Trophoblast cell (in vitro differentiated cells and primary cell): ENCODE data around the gene ZNF207.
"Not testable (repeated sequence)": the region's sequence is repeated elsewhere in the genome, so short reads cannot be mapped to it uniquely, and the experiment has no call there.

Source experiments
- DNase-seq, 2 donors: peaks; one replicate each; pipeline ENCODE4 v3.0.0-alpha.2; 2016
- H2AFZ ChIP-seq: 2 replicates; pipeline ENCODE4 v1.6.1; 2013; ENCODE audit warnings: low read length, moderate library complexity, mild to moderate bottlenecking; ENCODE audit not compliant: insufficient read depth, poor library complexity
- H2AK5ac ChIP-seq: 2 replicates; pipeline ENCODE4 v1.6.1; 2013; ENCODE audit warnings: mild to moderate bottlenecking, low read length
- H2BK120ac ChIP-seq: 2 replicates; pipeline ENCODE4 v1.6.1; 2013; ENCODE audit warnings: low read length, mild to moderate bottlenecking, moderate library complexity; ENCODE audit not compliant: insufficient read depth, poor library complexity
- H2BK12ac ChIP-seq: 2 replicates; pipeline ENCODE4 v1.6.1; 2013; ENCODE audit warnings: mild to moderate bottlenecking, low read length, moderate library complexity
- H2BK5ac ChIP-seq: 2 replicates; pipeline ENCODE4 v1.6.1; 2013; ENCODE audit warnings: low read length, low read depth, moderate library complexity, mild to moderate bottlenecking; ENCODE audit not compliant: poor library complexity
- H3K14ac ChIP-seq: 2 replicates; pipeline ENCODE4 v1.6.1; 2013; ENCODE audit warnings: mild to moderate bottlenecking, low read length
- H3K18ac ChIP-seq: 2 replicates; pipeline ENCODE4 v1.6.1; 2013; ENCODE audit warnings: mild to moderate bottlenecking, low read length
- H3K23ac ChIP-seq: 2 replicates; pipeline ENCODE4 v1.6.1; 2013; ENCODE audit warnings: low read length
- H3K27ac ChIP-seq: 2 replicates; pipeline ENCODE4 v1.5.1; 2013; ENCODE audit warnings: low read depth, mild to moderate bottlenecking, inconsistent platforms, low read length, moderate library complexity
- H3K27me3 ChIP-seq: 2 replicates; pipeline ENCODE4 v1.6.1; 2013; ENCODE audit warnings: inconsistent platforms, mild to moderate bottlenecking, low read length, moderate library complexity; ENCODE audit not compliant: insufficient read depth
- H3K36me3 ChIP-seq, 2 experiments: 1 replicate in 1 of 2; 2 replicates in 1 of 2; pipeline ENCODE4 v1.6.1; 2013; ENCODE audit warnings: low read length in 2 of 2, mild to moderate bottlenecking in 2 of 2, moderate library complexity in 1 of 2; ENCODE audit not compliant: insufficient read depth in 2 of 2, control insufficient read depth in 1 of 2
- H3K4ac ChIP-seq: 2 replicates; pipeline ENCODE4 v1.6.1; 2013; ENCODE audit warnings: low read depth, mild to moderate bottlenecking, low read length, moderate library complexity
- H3K4me1 ChIP-seq, 2 experiments: 1 replicate in 1 of 2; 2 replicates in 1 of 2; pipeline ENCODE4 v1.6.1; 2013; ENCODE audit warnings: low read length in 2 of 2, mild to moderate bottlenecking in 2 of 2, moderate library complexity in 1 of 2; ENCODE audit not compliant: insufficient read depth in 2 of 2, control insufficient read depth in 1 of 2
- H3K4me2 ChIP-seq: 2 replicates; pipeline ENCODE4 v1.6.1; 2013; ENCODE audit warnings: inconsistent platforms, mild to moderate bottlenecking, low read length, moderate library complexity
- H3K4me3 ChIP-seq: 2 replicates; pipeline ENCODE4 v1.5.1; 2013; ENCODE audit warnings: mild to moderate bottlenecking, low read depth, low read length, inconsistent platforms
- H3K79me1 ChIP-seq: one replicate; pipeline ENCODE4 v1.6.1; 2013; ENCODE audit warnings: low read length
- H3K79me2 ChIP-seq: 2 replicates; pipeline ENCODE4 v1.6.1; 2013; ENCODE audit warnings: low read length, mild to moderate bottlenecking; ENCODE audit not compliant: control insufficient read depth, insufficient read depth, poor library complexity
- H3K9ac ChIP-seq: 2 replicates; pipeline ENCODE4 v1.6.1; 2013; ENCODE audit warnings: mild to moderate bottlenecking, low read length
- H3K9me3 ChIP-seq: 2 replicates; pipeline ENCODE4 v1.6.1; 2013; ENCODE audit warnings: low read depth, mild to moderate bottlenecking, control low read depth, inconsistent platforms, low read length; ENCODE audit not compliant: insufficient read depth
- H4K12ac ChIP-seq: 2 replicates; pipeline ENCODE4 v1.6.1; 2013; ENCODE audit warnings: low read depth, mild to moderate bottlenecking, low read length, moderate library complexity
- H4K8ac ChIP-seq: 2 replicates; pipeline ENCODE4 v1.6.1; 2013; ENCODE audit warnings: low read depth, mild to moderate bottlenecking, low read length, moderate library complexity
- H4K91ac ChIP-seq: one replicate; pipeline ENCODE4 v1.6.1; 2013; ENCODE audit warnings: low read depth, mild to moderate bottlenecking, low read length, moderate library complexity
- WGBS: extraction: QIAGEN DNeasy Blood & Tissue Kit; methylation state at CpG from one replicate; pipeline ENCODE4 v1.1.7; 2013; ENCODE audit warnings: missing lambda C conversion rate; ENCODE audit not compliant: insufficient read length, insufficient coverage; ENCODE audit errors: extremely low coverage; 5-methylcytosine and 5-hydroxymethylcytosine counted together

ZNF207 gene

DNA sequence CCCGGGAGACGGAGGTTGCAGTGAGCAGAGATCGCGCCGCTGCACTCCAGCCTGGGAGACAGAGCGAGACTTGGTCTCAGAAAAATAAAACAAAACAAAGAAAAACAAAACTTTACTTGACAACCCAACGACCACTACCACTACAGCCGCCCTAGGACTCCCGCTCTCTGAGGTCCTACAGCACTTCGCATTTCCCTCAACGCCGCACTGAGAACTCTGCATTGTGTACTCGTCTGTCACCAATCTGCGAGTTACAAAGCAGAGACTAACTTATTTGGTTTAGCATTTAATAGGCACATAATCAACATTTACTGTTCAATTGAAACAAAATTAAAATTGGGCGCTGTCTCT is 479 bp upstream of the ZNF207 start:
- peaks cover 3 to 6% of the 10 kb centered on the region in 2 experiments for H3K4me1 ChIP-seq
- H3K4me3 ChIP-seq: peak overlapping the region; percentile 73
- peak in 1 of 2 donors; percentile 57 for DNase-seq
- no peak overlapping the region for H2AFZ ChIP-seq
- H4K8ac ChIP-seq: peak overlapping the region; percentile 90
- peak overlapping the region; percentile 50 for H3K27ac ChIP-seq
- H3K14ac ChIP-seq: peak overlapping the region; percentile 71
- H3K79me1 ChIP-seq: peaks cover 8% of the 10 kb centered on the region
- H2BK12ac ChIP-seq: no peak overlapping the region
- peak overlapping the region; percentile 63 for H2AK5ac ChIP-seq
- H4K12ac ChIP-seq: peak overlapping the region; percentile 67
- peak overlapping the region; percentile 69 for H3K4ac ChIP-seq
- no peak overlapping the region for H2BK120ac ChIP-seq
- peaks cover 18% of the 10 kb centered on the region for H3K79me2 ChIP-seq
- H3K27me3 ChIP-seq: no peaks in the 10 kb centered on the region
- peaks cover 11 to 15% of the 10 kb centered on the region in 2 experiments for H3K36me3 ChIP-seq
- peak overlapping the region; percentile 79 for H3K9ac ChIP-seq
- H3K18ac ChIP-seq: peak overlapping the region; percentile 64
- no CpG with 5 or more reads among the region's 15 CpGs for WGBS
- no peak overlapping the region for H3K23ac ChIP-seq
- H3K4me2 ChIP-seq: peak overlapping the region; percentile 78
- no peaks in the 10 kb centered on the region for H3K9me3 ChIP-seq
- peak overlapping the region; percentile 38 for H2BK5ac ChIP-seq
- H4K91ac ChIP-seq: peak overlapping the region; percentile 93

GRCh38 chr17:32350666-32351418 is 885 bp downstream of the ZNF207 start:
- no peak overlapping the region for H3K23ac ChIP-seq
- H3K4me1 ChIP-seq: peaks cover 3 to 6% of the 10 kb centered on the region in 2 experiments
- H3K9me3 ChIP-seq: no peaks in the 10 kb centered on the region
- H3K4ac ChIP-seq: peak overlapping the region; percentile 100
- H3K4me3 ChIP-seq: peak overlapping the region; percentile 90
- H2AK5ac ChIP-seq: peak overlapping the region; percentile 97
- H4K91ac ChIP-seq: peak overlapping the region; percentile 92
- H3K79me1 ChIP-seq: peaks cover 8% of the 10 kb centered on the region
- WGBS: no CpG with 5 or more reads among the region's 20 CpGs
- H3K9ac ChIP-seq: peak overlapping the region; percentile 98
- peak overlapping the region; percentile 87 for H4K8ac ChIP-seq
- peak overlapping the region; percentile 78 for H3K4me2 ChIP-seq
- peak overlapping the region; percentile 87 for H2BK120ac ChIP-seq
- H3K18ac ChIP-seq: peak overlapping the region; percentile 94
- no peak overlapping the region for H2BK12ac ChIP-seq
- peak overlapping the region; percentile 84 for H2BK5ac ChIP-seq
- peaks cover 25% of the 10 kb centered on the region for H3K79me2 ChIP-seq
- no peaks in the 10 kb centered on the region for H3K27me3 ChIP-seq
- peak overlapping the region; percentile 56 for H4K12ac ChIP-seq
- H2AFZ ChIP-seq: peak overlapping the region; percentile 89
- DNase-seq: peak; percentile 65 to 81
- peak overlapping the region; percentile 99 for H3K14ac ChIP-seq
- peaks cover 22 to 23% of the 10 kb centered on the region in 2 experiments for H3K36me3 ChIP-seq
- H3K27ac ChIP-seq: peak overlapping the region; percentile 86

DNA sequence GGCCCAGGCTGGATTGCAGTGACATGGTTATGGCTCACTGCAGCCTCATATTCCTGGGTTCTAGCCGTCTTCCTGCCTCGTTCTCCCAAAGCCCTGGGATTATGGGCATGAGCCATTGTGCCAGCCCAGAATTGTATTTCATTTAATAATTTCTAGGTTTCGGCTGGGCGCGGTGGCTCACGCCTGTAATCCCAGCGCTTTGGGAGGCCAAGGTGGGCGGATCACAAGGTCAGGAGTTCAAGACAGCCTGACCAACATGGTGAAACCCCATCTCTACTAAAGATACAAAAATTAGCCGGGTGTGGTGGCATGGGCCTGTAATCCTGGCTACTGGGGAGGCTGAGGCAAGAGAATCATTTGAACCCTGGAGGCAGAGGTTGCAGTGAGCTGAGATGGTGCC is 2.8 kb downstream of the ZNF207 start:
- H3K18ac ChIP-seq, H4K91ac ChIP-seq, H3K23ac ChIP-seq, H2AK5ac ChIP-seq, H3K4me1 ChIP-seq, H3K27me3 ChIP-seq, H2AFZ ChIP-seq, H2BK5ac ChIP-seq, H3K4me3 ChIP-seq, H3K27ac ChIP-seq, H3K9me3 ChIP-seq, H2BK120ac ChIP-seq, H2BK12ac ChIP-seq, H3K79me1 ChIP-seq, DNase-seq, H4K12ac ChIP-seq, H4K8ac ChIP-seq, H3K14ac ChIP-seq, H3K9ac ChIP-seq: not testable (repeated sequence)
- Histone ChIP-seq H3K4ac (peak overlapping the region; percentile 77), H3K4me2 (peak overlapping the region; percentile 17), H3K79me2 (peaks cover 26% of the 10 kb centered on the region), H3K36me3 (peaks cover 30 to 31% of the 10 kb centered on the region in 2 experiments)
- WGBS: no CpG with 5 or more reads among the region's 9 CpGs

DNA sequence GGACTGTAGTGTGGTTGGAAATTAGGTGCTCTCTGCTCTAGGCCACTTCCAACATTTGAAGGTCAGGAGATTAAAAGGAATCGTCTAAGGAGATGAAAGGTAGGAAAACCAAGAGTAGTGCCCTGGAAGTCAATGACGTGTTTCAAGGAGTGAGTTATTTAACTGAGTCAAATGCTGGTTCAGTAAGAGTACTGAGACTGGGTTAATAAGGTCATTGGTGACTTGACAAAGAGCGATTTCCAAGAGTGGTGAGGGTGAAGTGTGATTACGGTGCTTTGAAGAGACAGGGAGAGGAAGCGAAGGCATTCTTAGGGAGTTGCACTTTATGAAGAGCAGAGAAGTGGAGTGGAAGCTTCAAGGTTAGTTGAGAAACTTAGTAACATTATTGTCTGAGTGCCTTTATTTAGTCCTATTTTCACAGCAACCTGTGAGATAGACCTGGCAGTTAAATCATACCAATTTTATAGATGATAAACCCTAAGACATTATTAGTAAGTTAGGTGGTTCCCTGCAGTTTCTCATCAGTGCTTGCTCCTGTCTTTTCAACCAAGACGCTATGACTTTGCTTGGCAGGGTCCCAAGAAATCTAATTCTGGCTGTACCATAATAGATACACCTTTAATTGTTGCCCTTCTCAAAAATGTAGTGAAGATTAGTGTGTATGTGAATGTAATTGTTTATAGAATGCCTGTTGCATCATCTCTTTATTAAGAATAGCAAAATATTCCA is 5.9 kb downstream of the ZNF207 start:
- H2AK5ac ChIP-seq: no peak overlapping the region
- peaks cover 22% of the 10 kb centered on the region for H3K79me2 ChIP-seq
- H4K8ac ChIP-seq: no peak overlapping the region
- H3K23ac ChIP-seq: no peak overlapping the region
- no peak overlapping the region for H2BK12ac ChIP-seq
- H3K79me1 ChIP-seq: no peaks in the 10 kb centered on the region
- no peak overlapping the region for H3K18ac ChIP-seq
- no peak overlapping the region for H4K91ac ChIP-seq
- H3K4me1 ChIP-seq: peaks cover 0 to 4% of the 10 kb centered on the region in 2 experiments
- H3K4ac ChIP-seq: peak overlapping the region; percentile 77
- no peak overlapping the region for H2AFZ ChIP-seq
- no CpG with 5 or more reads among the region's 6 CpGs for WGBS
- H3K27me3 ChIP-seq: no peaks in the 10 kb centered on the region
- H3K4me3 ChIP-seq: no peak overlapping the region
- peaks cover 48 to 50% of the 10 kb centered on the region in 2 experiments for H3K36me3 ChIP-seq
- H2BK120ac ChIP-seq: no peak overlapping the region
- H3K27ac ChIP-seq: no peak overlapping the region
- H4K12ac ChIP-seq: no peak overlapping the region
- H3K9me3 ChIP-seq: no peaks in the 10 kb centered on the region
- DNase-seq: peak; percentile 20 to 45
- H3K14ac ChIP-seq: no peak overlapping the region
- no peak overlapping the region for H3K9ac ChIP-seq
- H2BK5ac ChIP-seq: no peak overlapping the region
- no peak overlapping the region for H3K4me2 ChIP-seq
